Measurements from ENCODE around the gene FBP2. TPM values are rescaled to one million over a fixed set of nuclear protein-coding genes. Genes with fewer than 3 reads are reported as not detected.

The FBP2 gene
- polyA plus RNA-seq, 1 of the 3 experiments (the other 2 are of a cell fraction): not detected

GRCh38 chr9:94610181-94610606 lies 16.6 kb upstream of the FBP2 start (continued):
- no peak for TF ChIP-seq FOSL2 (IDR thresholded peaks at IDR 0.05; ENCODE audit: borderline replicate concordance, low read depth)
- TF ChIP-seq NFIC (IDR thresholded peaks at IDR 0.05; ENCODE audit: borderline replicate concordance): no peak
- TF ChIP-seq TAF1 (IDR thresholded peaks at IDR 0.05; ENCODE audit: borderline replicate concordance, low read depth, low read length): no peak
- peak; percentile 67 for TF ChIP-seq TCF12 (IDR thresholded peaks at IDR 0.05)
- TF ChIP-seq SMC3 (IDR thresholded peaks at IDR 0.05; ENCODE audit: low read depth, low read length): no peak
- peak in 1 of 2 experiments; percentile 99; a peak in 2 of 4 replicates for TF ChIP-seq EP300 (IDR thresholded peaks at IDR 0.05; ENCODE audit: borderline replicate concordance in 1 of 2, low read depth in 1 of 2, low read length in 1 of 2)
- peak; percentile 81 for TF ChIP-seq FOXJ3 (CRISPR knock-in tag; IDR thresholded peaks at IDR 0.05)
- TF ChIP-seq RFX5 (IDR thresholded peaks at IDR 0.05; ENCODE audit: low read length): no peak; the same call in 1 of the 2 replicates
- TF ChIP-seq SIN3A (IDR thresholded peaks at IDR 0.05; ENCODE audit: borderline replicate concordance, low read depth, low read length): no peak
- TF ChIP-seq GABPA (IDR thresholded peaks at IDR 0.05; ENCODE audit: low read depth): no peak
- TF ChIP-seq CHD2 (IDR thresholded peaks at IDR 0.05; ENCODE audit: low read length, partially characterized antibody): peak; percentile 89

GRCh38 chr9:94607423-94607691 lies 13.7 kb upstream of the FBP2 start:
- WGBS (ENCODE audit: low lambda C conversion rate): 86% methylated on average over 8 of the region's 8 CpGs
- CTCF ChIA-PET: interaction anchor here (2.6 kb wide), 1 partner anchor 74 kb away, joined by 8 read pairs; no protein-coding TSS in a partner anchor
- Histone ChIP-seq H2AFZ (ENCODE audit: low read depth) (no peak overlapping the region), H3K79me2 (ENCODE audit: insufficient read depth) (no peaks in the 10 kb centered on the region), H3F3A (replicated peaks; ENCODE audit: insufficient read depth) (no peaks in the 10 kb centered on the region), H3K4me3 (ENCODE audit: low read depth in 2 of 2, low read length in 1 of 2) (no peak overlapping the region), H3K4me1 (ENCODE audit: control insufficient read depth in 1 of 2, insufficient read depth in 2 of 2, low read depth in 1 of 2, low read length in 1 of 2) (peaks cover 0 to 60% of the 10 kb centered on the region in 2 experiments; a peak in 2 of 4 replicates), H3K27ac (ENCODE audit: low read depth in 2 of 2, low read length in 1 of 2) (peak overlapping the region in 1 of 2 experiments; percentile 26; a peak in 1 of 4 replicates), H3K9me2 (no peaks in the 10 kb centered on the region), H3K9me3 (no peaks in the 10 kb centered on the region), H3K4me2 (no peak overlapping the region), H3K9ac (no peak overlapping the region), H3K27me3 (ENCODE audit: insufficient read depth) (peaks cover 4% of the 10 kb centered on the region; the same call in 1 of the 2 replicates), H4K20me1 (ENCODE audit: insufficient read depth) (no peaks in the 10 kb centered on the region), H3K36me3 (replicated peaks in 1 of 2; ENCODE audit: control insufficient read depth in 1 of 2, insufficient read depth in 2 of 2, low read length in 1 of 2) (no peaks in the 10 kb centered on the region)
- TF ChIP-seq, protein P1, sequence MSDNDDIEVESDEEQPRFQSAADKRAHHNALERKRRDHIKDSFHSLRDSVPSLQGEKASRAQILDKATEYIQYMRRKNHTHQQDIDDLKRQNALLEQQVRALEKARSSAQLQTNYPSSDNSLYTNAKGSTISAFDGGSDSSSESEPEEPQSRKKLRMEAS (IDR thresholded peaks at IDR 0.05; ENCODE audit: low read depth): no peak
- TF ChIP-seq TEAD4 (IDR thresholded peaks at IDR 0.05; ENCODE audit: borderline replicate concordance, insufficient read depth): no peak
- no peak for TF ChIP-seq ELF1 (IDR thresholded peaks at IDR 0.05)
- TF ChIP-seq, protein P2, sequence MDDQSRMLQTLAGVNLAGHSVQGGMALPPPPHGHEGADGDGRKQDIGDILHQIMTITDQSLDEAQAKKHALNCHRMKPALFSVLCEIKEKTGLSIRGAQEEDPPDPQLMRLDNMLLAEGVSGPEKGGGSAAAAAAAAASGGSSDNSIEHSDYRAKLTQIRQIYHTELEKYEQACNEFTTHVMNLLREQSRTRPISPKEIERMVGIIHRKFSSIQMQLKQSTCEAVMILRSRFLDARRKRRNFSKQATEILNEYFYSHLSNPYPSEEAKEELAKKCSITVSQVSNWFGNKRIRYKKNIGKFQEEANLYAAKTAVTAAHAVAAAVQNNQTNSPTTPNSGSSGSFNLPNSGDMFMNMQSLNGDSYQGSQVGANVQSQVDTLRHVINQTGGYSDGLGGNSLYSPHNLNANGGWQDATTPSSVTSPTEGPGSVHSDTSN (IDR thresholded peaks at IDR 0.05): no peak
- TF ChIP-seq MEF2A (IDR thresholded peaks at IDR 0.05; ENCODE audit: borderline replicate concordance, low read depth): no peak
- TF ChIP-seq POLR2AphosphoS5 (IDR thresholded peaks at IDR 0.05; ENCODE audit: low read depth, low read length): no peak
- TF ChIP-seq GABPA (IDR thresholded peaks at IDR 0.05; ENCODE audit: low read depth): no peak
- TF ChIP-seq RXRA (IDR thresholded peaks at IDR 0.05; ENCODE audit: borderline replicate concordance, low read depth): no peak
- no peak for TF ChIP-seq JUND (IDR thresholded peaks at IDR 0.05)
- no peak for TF ChIP-seq EZH2phosphoT487 (IDR thresholded peaks at IDR 0.05; ENCODE audit: borderline replicate concordance, low read depth)
- DNase-seq: no peak
- POLR2A ChIA-PET: no interaction called here
